Measurements from ENCODE around the gene SERPINB8.
"Not testable (repeated sequence)": the region's sequence is repeated elsewhere in the genome, so short reads cannot be mapped to it uniquely, and the experiment has no call there.

The SERPINB8 gene

GRCh38 chr18:63936932-63937393 lies 32.9 kb upstream of the SERPINB8 start:
- TF ChIP-seq CTCF (IDR thresholded peaks at IDR 0.05; ENCODE audit: insufficient read depth, missing control alignments), result no peak
- DNase-seq (ENCODE audit: insufficient read length, low spot score) (no peak), FAIRE-seq (no peak)

GRCh38 chr18:63940008-63940407 lies 29.9 kb upstream of the SERPINB8 start:
- peak; percentile 88 for FAIRE-seq
- no peak for TF ChIP-seq CTCF (IDR thresholded peaks at IDR 0.05; ENCODE audit: insufficient read depth, missing control alignments)
- DNase-seq (ENCODE audit: insufficient read length, low spot score), result no peak

DNA sequence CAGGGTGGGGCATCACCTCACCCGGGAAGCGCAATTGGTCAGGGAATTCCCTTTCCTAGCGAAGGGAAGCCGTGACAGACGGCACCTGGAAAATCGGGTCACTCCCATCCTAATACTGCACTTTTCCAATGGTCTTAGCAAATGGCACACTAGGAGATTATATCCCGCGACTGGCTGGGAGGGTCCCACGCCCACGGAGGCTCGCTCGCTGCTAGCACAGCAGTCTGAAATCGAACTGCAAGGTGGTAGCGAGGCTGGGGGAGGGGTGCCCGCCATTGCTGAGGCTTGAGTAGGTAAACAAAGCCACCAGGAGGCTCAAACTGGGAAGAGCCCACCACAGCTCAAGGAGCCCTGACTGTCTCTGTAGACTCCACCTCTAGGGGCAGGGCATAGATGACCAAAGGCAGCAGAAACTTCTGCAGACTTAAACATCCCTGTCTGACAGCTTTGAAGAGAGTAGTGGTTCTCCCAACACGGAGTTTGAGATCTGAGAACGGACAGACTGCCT lies 29.3 kb upstream of the SERPINB8 start:
- not testable (repeated sequence) for FAIRE-seq; DNase-seq (ENCODE audit: insufficient read length, low spot score)

GRCh38 chr18:63947051-63947790 lies 22.7 kb upstream of the SERPINB8 start:
- no peak for FAIRE-seq

DNA sequence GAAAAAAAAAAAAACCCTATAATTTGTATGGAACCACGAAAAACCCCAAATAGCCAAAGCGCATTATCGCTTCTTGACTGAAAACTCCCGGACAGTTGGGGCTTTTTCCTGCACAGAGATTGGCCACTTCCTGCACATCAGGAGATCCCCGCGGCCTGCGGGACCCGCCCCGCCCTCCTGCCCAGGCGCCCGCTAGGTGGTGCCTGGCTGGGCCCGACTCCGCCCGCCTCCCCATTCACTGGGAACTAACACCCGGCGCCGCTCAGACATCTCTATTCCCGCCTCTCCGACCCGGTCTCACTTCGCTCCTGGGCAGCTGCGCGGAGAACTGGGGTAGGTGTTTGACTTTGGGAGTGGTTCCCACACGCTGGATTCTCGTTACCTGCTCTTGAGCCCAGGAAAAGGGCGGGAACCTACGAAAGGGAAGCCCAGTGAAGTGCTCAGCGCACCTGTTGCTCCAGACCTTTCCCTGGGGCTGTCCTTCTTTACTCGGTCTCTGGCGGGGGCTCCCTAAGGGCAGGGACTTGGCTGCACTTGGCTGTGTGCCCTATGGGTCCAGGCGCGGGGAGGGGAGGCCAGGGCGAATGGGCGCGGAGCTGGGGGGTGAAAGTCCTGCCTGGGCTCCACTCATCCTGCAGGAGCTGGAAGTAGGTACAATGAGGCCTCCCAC lies 20.7 kb upstream of the SERPINB8 start, which contains the start of gene HMSD:
Gene HMSD (plus strand): TSS at position 234 of the 670 bp plus-strand sequence. CDS start 4,155 bp downstream, outside the sequence.
- DNase-seq (ENCODE audit: insufficient read length, low spot score) (no peak), FAIRE-seq (no peak)
- TF ChIP-seq CTCF (IDR thresholded peaks at IDR 0.05; ENCODE audit: insufficient read depth, missing control alignments), result no peak

More at GRCh38 chr18:63947051-63947790, 22.7 kb upstream of the SERPINB8 start:
- DNase-seq (ENCODE audit: insufficient read length, low spot score), result no peak
- no peak for TF ChIP-seq CTCF (IDR thresholded peaks at IDR 0.05; ENCODE audit: insufficient read depth, missing control alignments)

DNA sequence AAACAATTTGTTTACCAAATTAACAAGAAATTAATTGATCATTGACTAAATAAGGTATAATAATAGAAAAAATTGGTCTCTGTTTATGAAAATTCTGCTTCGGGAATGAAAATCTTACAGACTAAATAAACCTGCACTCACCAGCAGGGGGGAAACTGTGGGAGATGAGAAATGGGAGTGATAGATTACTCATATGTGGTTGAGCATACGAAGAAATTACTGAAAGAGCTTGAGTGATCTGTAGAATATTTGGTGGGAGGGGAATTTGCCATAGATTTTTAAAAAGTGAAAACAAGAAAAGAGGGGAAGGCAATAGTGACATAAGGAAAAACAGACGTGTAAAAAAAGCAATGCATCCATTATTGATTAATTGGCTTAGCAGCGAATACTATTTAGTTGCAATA lies 18.6 kb upstream of the SERPINB8 start:
- DNase-seq (ENCODE audit: insufficient read length, low spot score) (no peak), FAIRE-seq (no peak)
- TF ChIP-seq CTCF (IDR thresholded peaks at IDR 0.05; ENCODE audit: insufficient read depth, missing control alignments), result no peak

DNA sequence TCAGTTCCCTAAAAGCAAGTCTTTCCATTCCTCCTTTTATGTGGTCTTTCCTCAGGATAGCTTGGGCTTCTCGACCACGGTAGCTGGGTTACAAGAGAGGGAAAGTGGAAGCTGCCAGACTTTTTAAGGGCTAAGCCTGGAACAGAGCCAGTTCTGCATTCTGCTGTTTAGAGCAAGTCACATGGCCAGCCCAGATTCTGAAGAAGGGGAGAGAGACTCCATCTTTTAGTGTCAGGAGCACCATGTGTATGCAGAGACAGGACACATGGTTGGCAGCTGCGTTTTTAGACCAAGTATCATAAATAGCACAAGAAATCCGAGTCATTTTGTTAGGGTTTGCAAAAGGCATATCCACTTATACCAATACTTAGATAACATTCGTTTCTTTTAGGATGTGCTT lies 16.1 kb upstream of the SERPINB8 start:
- peak; percentile 91 for FAIRE-seq
- TF ChIP-seq CTCF (IDR thresholded peaks at IDR 0.05; ENCODE audit: insufficient read depth, missing control alignments), result no peak
- DNase-seq (ENCODE audit: insufficient read length, low spot score), result no peak
